IPS DF 6.9 (cell line): ENCODE results near the gene NACC1.
A peak's percentile ranks its signal among the peaks of the same experiment; 100 is the strongest.
"Not testable (repeated sequence)": the region's sequence is repeated elsewhere in the genome, so short reads cannot be mapped to it uniquely, and the experiment has no call there.

Source experiments
- DNase-seq: peaks from one replicate; pipeline ENCODE4 v3.0.0-alpha.2; 2013; ENCODE audit warnings: low read depth, low spot score
- H3K27ac ChIP-seq: one replicate; pipeline ENCODE4 v1.5.1; 2013; ENCODE audit warnings: low read length, control low read depth
- H3K27me3 ChIP-seq: 2 replicates; pipeline ENCODE4 v1.6.1; 2013; ENCODE audit warnings: mild to moderate bottlenecking, low read length; ENCODE audit not compliant: control insufficient read depth, insufficient read depth
- H3K36me3 ChIP-seq: 2 replicates; pipeline ENCODE4 v1.6.1; 2013; ENCODE audit warnings: low read length; ENCODE audit not compliant: control insufficient read depth, insufficient read depth
- H3K4me1 ChIP-seq: 2 replicates; pipeline ENCODE4 v1.6.1; 2013; ENCODE audit warnings: low read length; ENCODE audit not compliant: control insufficient read depth, insufficient read depth
- H3K4me3 ChIP-seq: 2 replicates; pipeline ENCODE4 v1.5.1; 2013; ENCODE audit warnings: mild to moderate bottlenecking, low read length
- H3K9me3 ChIP-seq: 2 replicates; pipeline ENCODE4 v1.6.1; 2013; ENCODE audit warnings: low read length, inconsistent platforms; ENCODE audit not compliant: control insufficient read depth, insufficient read depth
- WGBS: extraction: QIAGEN DNeasy Blood & Tissue Kit; methylation state at CpG from one replicate; pipeline ENCODE4 v1.1.7; 2013; ENCODE audit warnings: mixed read lengths, missing lambda C conversion rate; ENCODE audit not compliant: insufficient read length, insufficient coverage; 5-methylcytosine and 5-hydroxymethylcytosine counted together

The NACC1 gene

DNA sequence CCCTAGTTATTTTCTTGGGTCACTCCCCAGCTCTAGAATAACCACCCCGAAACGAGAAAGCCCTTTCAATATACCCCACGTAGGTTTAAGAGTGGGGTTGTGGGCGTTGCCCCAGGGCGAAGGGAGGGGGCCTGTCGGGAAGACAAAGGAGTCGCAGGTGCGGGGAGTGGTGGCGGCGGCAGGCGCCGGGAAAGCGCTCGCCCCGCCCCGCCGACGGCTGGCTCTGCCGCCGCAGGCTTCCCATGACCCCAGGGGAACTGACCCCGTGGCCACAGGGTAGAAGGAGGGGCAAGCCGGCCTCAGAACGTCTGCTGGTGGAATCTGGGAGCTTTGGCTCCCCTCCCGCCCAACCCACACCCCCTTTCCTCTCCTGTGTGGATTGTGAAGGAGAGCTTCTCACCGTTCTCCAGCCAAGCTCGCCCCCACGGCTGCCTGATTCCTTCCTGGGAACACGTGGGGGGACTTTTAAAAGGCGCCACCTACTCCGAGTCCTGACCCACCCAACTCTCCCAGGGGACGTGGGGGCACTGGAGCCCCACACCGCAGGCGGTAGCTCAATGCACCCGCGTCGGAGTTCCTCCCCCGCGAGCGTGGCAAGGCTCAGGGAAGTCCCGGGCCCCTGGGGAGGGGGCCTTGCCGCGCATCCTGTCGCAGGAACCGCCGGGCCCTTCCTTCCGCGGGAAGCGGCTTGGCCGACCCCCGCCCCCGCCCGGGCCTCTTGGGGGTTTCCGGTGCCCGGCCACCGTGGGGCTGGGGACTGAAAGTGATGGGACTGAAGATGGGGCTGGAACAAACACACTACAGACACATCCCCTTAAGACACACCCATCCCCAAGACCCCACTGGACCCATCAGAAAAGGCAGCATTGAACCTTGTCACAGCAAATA lies 37.7 kb downstream of the NACC1 start:
- Histone ChIP-seq H3K4me3 (peak overlapping the region; percentile 75; the same call in 1 of the 2 replicates), H3K9me3 (no peaks in the 10 kb centered on the region), H3K27me3 (no peaks in the 10 kb centered on the region), H3K27ac (no peak overlapping the region), H3K36me3 (peaks cover 3% of the 10 kb centered on the region), H3K4me1 (peaks cover 2% of the 10 kb centered on the region)
- WGBS: no CpG with 5 or more reads among the region's 55 CpGs
- no peak for DNase-seq

DNA sequence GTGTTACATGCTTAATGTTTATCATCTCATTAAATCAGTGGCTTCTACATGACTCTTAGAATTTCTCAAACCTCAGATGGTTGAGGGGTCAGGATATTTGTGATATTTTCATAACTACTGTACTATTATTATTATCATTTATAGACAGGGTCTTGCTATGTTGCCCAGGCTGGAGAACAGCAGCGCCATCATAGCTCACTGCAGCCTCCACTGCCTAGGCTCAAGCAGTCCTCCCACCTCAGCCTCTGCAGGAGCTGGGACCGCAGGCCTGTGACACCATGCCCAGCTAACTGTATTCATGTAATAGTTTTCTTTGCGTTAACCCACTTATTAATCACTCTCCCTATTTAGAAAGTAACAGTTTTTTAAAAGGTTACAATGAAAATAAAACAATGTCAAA lies 41.6 kb downstream of the NACC1 start:
- H3K36me3 ChIP-seq: no peaks in the 10 kb centered on the region
- no peaks in the 10 kb centered on the region for H3K9me3 ChIP-seq
- DNase-seq: no peak
- no peak overlapping the region for H3K4me3 ChIP-seq
- no CpG with 5 or more reads among the region's 3 CpGs for WGBS
- H3K27me3 ChIP-seq: no peaks in the 10 kb centered on the region
- no peak overlapping the region for H3K27ac ChIP-seq
- peaks cover 5% of the 10 kb centered on the region for H3K4me1 ChIP-seq

DNA sequence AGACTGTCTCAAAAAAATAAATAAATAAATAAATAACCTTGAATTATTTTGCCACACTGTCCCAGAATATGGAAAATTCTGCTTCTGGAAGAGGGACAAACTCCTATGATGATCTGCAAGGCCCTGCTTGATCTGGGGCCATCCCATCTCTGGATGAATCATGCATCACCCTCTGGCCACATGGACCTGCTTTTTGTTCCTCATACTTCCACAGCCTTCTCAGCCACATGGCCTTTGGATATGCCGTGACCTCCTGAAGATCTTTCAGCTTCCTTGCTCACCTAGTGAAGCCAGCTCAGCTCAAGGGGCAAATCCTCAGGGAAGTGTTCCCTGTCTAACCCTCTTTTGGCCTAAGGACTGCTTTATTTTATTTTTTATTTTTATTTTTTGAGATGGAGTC lies 42.5 kb downstream of the NACC1 start:
- Histone ChIP-seq H3K27ac (no peak overlapping the region), H3K9me3 (no peaks in the 10 kb centered on the region), H3K4me1 (peaks cover 8% of the 10 kb centered on the region), H3K27me3 (no peaks in the 10 kb centered on the region), H3K4me3 (no peak overlapping the region), H3K36me3 (no peaks in the 10 kb centered on the region)
- DNase-seq: no peak
- no CpG with 5 or more reads among the region's 1 CpG for WGBS

DNA sequence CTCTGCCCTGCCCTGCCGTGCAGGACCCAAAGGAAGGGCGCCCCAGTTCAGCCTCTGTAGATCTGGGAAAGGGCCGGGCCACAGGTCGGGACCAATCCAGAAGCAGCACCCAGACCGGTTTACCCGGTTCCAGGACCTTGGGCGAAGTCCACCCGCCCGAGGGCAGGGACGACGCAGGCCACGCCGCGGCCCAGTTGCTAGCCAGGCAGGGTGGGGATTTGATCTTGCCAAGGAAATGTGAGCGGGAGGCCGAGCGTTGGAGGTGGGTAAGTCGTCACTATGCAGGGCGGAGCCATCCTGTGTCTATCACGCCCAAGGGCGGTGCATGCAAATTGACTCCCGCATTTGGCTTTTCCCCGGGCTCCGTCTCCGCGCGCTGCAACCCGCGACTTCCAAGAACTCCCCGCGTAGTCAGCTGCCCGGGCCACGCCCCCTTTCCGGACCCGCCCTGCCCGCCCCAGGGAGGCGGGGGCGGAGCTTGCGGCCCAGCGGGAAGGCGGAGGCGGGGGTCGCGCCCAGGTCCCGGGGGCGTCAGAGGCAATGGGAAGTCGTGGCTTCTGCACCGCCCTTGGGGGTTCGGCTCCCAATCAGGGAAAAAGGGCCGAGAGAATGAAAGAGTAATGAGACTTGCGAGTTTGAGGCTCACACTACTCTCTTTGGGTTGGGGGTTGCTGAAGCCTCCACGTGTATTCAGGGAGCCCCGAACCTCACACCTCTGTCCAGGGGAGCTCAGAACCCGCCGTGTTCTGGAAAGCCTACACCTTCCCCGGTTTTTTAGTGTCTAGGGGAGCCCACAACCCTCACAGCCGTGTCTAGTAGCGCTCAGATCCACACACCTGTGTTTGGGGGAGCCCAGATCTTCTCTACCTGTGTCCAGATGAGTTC lies 44.9 kb downstream of the NACC1 start:
- peak overlapping the region; percentile 86 for H3K27ac ChIP-seq
- H3K4me3 ChIP-seq: peak overlapping the region; percentile 20; the same call in 1 of the 2 replicates
- WGBS: no CpG with 5 or more reads among the region's 58 CpGs
- DNase-seq: peak; percentile 99
- no peaks in the 10 kb centered on the region for H3K9me3 ChIP-seq
- H3K4me1 ChIP-seq: peaks cover 6% of the 10 kb centered on the region
- H3K27me3 ChIP-seq: no peaks in the 10 kb centered on the region
- H3K36me3 ChIP-seq: no peaks in the 10 kb centered on the region

DNA sequence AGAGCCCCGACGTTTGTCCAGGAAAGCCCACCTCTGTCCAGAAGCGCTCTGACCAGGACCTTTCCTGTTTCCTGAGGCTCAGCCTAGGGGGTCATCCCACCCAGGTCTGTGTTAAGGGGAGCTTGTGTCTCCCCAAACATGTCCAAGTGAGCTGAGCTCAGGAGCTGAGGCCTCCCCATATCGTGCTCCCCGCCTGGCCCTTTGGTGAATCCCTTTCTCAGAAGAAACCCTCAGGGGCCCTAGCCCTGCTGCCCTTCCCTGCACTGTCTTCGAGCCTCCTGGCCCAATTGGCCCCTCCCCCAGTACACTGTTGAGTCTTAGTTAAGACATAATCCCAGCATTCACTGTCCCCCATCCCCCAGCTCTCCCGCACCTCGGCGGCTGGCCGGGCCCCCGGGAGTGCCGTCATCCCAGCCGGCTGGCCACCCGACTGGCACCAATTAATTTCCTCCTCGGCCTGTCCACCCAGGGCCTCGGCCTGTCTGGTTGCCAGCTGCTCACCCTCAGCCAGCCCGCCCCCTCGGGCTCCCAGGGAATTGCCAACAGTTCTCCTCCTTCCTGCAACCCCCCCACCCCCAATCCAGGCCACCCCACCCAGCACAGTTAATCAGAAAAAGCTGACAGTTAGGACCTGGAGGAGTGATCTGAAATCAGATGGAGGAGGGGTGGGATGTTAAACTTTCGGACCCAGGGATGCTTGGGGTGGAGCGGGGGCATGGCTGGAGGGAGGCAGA lies 45.7 kb downstream of the NACC1 start:
- H3K9me3 ChIP-seq: no peaks in the 10 kb centered on the region
- WGBS: no CpG with 5 or more reads among the region's 20 CpGs
- no peaks in the 10 kb centered on the region for H3K27me3 ChIP-seq
- H3K27ac ChIP-seq: peak overlapping the region; percentile 86
- H3K4me1 ChIP-seq: peaks cover 6% of the 10 kb centered on the region
- H3K36me3 ChIP-seq: no peaks in the 10 kb centered on the region
- DNase-seq: no peak
- H3K4me3 ChIP-seq: peak overlapping the region; percentile 19; the same call in 1 of the 2 replicates

DNA sequence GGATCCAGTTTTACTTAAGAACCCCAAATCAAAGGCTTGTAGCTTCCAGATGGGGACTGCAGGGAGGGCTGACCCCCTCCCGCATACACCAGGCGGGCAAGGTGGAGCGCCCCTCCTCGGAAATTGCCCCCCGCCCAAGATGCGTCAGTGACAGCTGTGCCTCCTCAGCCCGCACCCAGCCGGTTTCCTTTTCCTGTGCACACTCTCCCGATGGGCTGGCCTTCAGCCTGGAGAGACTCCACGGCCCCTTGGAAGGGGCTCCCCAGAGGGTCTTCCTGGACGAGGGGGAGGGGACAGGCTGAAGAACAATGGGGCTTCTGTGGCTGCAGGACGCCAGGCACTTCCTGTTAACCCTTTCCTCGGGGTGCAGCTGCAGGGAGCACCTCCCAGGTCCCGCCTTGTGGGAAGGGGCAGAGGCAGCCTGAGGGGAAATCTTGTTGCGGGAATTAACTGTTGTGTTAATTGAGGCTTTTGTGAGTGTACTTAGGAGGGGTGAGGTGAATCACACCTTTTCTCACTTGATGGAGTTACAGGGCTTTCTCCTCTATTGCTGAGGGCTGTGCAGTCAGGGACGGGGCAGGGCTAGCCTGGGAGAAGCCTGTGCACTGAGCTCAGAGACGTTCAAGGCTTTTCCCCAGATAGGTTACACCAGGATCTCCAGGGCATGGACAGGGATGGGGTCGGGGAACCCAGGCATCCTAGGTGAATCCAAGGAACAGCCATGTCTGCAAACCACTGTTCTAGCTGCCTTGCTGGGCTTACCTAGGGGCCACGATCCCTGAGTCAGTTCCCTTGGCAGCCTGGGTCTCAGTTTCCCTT lies 46.5 kb downstream of the NACC1 start:
- WGBS: no CpG with 5 or more reads among the region's 19 CpGs
- H3K9me3 ChIP-seq: no peaks in the 10 kb centered on the region
- no peaks in the 10 kb centered on the region for H3K36me3 ChIP-seq
- peaks cover 7% of the 10 kb centered on the region for H3K4me1 ChIP-seq
- DNase-seq: no peak
- H3K27me3 ChIP-seq: no peaks in the 10 kb centered on the region
- H3K27ac ChIP-seq: peak overlapping the region; percentile 98
- H3K4me3 ChIP-seq: peak overlapping the region; percentile 18; the same call in 1 of the 2 replicates

DNA sequence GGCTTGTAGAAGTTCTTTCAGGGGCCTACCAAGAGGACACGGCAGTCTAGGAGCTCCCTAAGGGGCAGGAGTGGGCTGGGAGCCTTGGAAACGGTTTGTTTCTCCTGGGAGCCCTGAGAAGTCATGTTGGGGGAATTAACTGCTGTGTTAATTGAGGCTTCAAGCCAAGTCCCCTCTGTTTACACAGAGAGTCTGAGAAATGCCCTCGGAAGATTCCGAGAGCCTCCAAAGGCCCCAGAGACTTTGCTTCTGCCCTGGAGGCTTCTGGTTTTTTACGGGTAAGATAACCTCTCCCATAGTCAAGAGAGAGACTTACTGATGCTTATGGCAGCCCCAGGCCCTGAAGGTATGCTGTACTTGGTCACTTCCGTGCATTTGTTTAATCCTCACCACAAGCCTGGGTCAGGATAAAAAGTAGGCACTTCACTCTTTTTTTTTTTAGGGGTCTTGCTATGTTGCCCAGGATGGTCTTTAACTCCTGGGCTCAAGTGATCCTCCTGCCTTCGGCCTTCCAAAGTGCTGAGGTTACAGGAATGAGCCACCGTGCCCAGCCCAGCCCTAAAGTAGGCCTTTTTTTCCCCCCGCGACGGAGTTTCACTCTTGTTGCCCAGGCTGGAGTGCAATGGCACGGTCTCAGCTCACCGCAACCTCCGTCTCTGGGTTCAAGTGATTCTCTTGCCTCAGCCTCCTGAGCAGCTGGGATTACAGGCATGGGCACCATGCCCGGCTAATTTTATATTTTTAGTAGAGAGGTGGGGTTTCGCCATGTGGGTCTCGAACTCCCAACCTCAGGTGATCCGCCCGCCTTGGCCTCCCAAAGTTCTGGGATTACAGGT lies 47.3 kb downstream of the NACC1 start:
- Histone ChIP-seq H3K36me3 (no peaks in the 10 kb centered on the region), H3K4me1 (peaks cover 7% of the 10 kb centered on the region), H3K4me3 (no peak overlapping the region), H3K9me3 (no peaks in the 10 kb centered on the region), H3K27me3 (no peaks in the 10 kb centered on the region), H3K27ac (peak overlapping the region; percentile 98)
- no peak for DNase-seq
- no CpG with 5 or more reads among the region's 19 CpGs for WGBS

DNA sequence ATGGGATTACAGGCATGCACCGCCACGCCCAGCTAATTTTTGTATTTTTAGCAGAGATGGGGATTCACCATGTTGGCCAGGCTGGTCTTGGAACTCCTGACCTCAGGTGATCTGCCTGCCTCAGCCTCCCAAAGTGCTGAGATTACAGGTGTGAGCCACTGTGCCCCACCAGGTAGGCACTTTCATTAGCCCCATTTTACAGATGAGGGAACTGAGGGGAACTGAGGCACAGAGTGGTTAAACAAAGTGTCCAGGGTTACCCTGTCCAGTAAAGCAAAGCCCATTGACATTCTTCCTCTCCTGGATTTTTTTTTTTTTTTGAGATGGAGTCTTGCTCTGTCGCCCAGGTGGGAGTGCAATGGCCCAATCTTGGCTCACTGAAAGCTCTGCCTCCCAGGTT lies 48.1 kb downstream of the NACC1 start:
- WGBS: no CpG with 5 or more reads among the region's 3 CpGs
- H3K4me1 ChIP-seq: not testable (repeated sequence)

DNA sequence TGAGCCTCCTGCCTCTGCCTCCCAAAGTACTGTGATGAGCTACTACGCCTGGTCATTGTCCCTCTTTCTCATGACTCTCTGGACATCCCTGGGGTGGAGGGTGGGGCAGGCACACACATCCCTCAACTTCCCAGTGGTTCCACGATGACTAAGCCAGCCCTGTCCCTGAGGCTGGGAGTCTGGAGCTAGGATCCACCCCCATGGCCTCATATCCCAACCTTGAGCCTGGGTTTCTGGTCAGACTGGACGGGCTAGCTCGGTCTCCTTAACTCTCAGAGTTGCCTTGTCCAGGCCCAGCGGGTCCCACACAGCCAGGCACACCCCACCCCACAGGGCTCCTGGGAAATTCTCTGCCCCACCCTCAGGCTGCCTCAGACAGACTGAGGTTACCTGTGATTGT lies 51.7 kb downstream of the NACC1 start:
- WGBS: no CpG with 5 or more reads among the region's 5 CpGs
- Histone ChIP-seq H3K27me3 (no peaks in the 10 kb centered on the region), H3K27ac (no peak overlapping the region), H3K4me1 (peaks cover 4% of the 10 kb centered on the region), H3K36me3 (no peaks in the 10 kb centered on the region), H3K9me3 (no peaks in the 10 kb centered on the region), H3K4me3 (no peak overlapping the region)
- DNase-seq: no peak

More for the DNA sequence above, 48.1 kb downstream of the NACC1 start:
- H3K27me3 ChIP-seq, H3K9me3 ChIP-seq, DNase-seq, H3K27ac ChIP-seq, H3K4me3 ChIP-seq, H3K36me3 ChIP-seq: not testable (repeated sequence)
